Right atrium auricular region (tissue), 2 donors: Measurements from ENCODE around the gene CRACR2B. TPM values are rescaled to one million over a fixed set of nuclear protein-coding genes. Genes with fewer than 3 reads are reported as not detected.
A peak's percentile ranks its signal among the peaks of the same experiment; 100 is the strongest.

Experiments
- DNase-seq: peaks from one replicate; pipeline ENCODE4 v3.0.0-alpha.2; 2019; ENCODE audit warnings: low spot score
- H3K27ac ChIP-seq, 2 donors: fragments of 200-600 bp; sonication (generic); 1 replicate in 1 of 2; 2 replicates in 1 of 2; pipeline ENCODE4 v1.5.1; 2016 to 2019
- H3K27me3 ChIP-seq, 2 donors: fragments of 200-600 bp; sonication (generic); one replicate each; pipeline versions ENCODE4 v1.5.1 to v1.6.0; 2017 to 2019
- H3K36me3 ChIP-seq: fragments of 200-600 bp; sonication (generic); one replicate; pipeline ENCODE4 v1.5.1; 2016
- H3K4me1 ChIP-seq, 2 donors: fragments of 200-600 bp; sonication (generic); one replicate each; pipeline versions ENCODE4 v1.5.1 to v1.6.0; 2017 to 2019
- H3K4me3 ChIP-seq, 2 donors: fragments of 200-600 bp; sonication (generic); 1 replicate in 1 of 2; 2 replicates in 1 of 2; pipeline ENCODE4 v1.5.1; 2017 to 2019; ENCODE audit warnings: mild to moderate bottlenecking in 1 of 2, moderate library complexity in 1 of 2
- H3K9me3 ChIP-seq, 2 donors: fragments of 200-600 bp; sonication (generic); one replicate each; pipeline ENCODE4 v1.5.1; 2019
- total RNA-seq, 2 donors: library from RNA; depleted of rRNA; stranded (reverse); fragments of >200 nt; gene quantifications; one replicate each; pipeline ENCODE4 v1.1.0, GENCODE V29; 2016
- TF ChIP-seq, protein P1 (sequence below), 2 donors: fragments of 200-600 bp; sonication (generic); IDR thresholded peaks; one replicate each; pipeline ENCODE4 v1.5.1; 2019; ENCODE audit warnings: antibody characterized with exemption in 2 of 2

CRACR2B gene
- total RNA-seq, 2 donors from 2014 or later, result 15.6 to 29.7 TPM

DNA sequence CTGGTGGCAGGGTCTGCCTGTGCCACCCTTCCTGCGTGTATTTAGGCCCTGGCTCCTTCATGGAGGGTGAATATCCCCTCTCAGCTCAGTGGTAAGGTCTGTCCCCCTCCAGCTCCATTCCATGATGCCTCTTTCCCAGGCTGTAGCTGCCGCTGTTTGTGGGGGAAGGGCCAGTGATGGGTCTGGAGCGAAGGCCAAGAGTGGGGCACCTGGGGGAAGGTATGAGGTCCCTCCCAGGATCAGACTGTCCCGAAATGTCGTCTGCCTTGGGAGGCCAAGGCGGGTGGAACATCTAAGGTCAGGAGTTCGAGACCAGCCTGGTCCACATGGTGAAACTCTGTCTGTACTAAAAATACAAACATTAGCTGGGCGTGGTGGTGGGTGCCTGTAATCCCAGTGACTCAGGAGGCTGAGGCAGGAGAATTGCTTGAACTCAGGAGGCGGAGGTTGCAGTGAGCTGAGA is 6.2 kb downstream of the CRACR2B start:
- TF ChIP-seq, protein P1, sequence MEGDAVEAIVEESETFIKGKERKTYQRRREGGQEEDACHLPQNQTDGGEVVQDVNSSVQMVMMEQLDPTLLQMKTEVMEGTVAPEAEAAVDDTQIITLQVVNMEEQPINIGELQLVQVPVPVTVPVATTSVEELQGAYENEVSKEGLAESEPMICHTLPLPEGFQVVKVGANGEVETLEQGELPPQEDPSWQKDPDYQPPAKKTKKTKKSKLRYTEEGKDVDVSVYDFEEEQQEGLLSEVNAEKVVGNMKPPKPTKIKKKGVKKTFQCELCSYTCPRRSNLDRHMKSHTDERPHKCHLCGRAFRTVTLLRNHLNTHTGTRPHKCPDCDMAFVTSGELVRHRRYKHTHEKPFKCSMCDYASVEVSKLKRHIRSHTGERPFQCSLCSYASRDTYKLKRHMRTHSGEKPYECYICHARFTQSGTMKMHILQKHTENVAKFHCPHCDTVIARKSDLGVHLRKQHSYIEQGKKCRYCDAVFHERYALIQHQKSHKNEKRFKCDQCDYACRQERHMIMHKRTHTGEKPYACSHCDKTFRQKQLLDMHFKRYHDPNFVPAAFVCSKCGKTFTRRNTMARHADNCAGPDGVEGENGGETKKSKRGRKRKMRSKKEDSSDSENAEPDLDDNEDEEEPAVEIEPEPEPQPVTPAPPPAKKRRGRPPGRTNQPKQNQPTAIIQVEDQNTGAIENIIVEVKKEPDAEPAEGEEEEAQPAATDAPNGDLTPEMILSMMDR (IDR thresholded peaks at IDR 0.05), result no peak
- Histone ChIP-seq H3K9me3 (no peaks in the 10 kb centered on the region), H3K27me3 (no peaks in the 10 kb centered on the region), H3K27ac (peak overlapping the region; percentile 92 to 95), H3K4me1 (peaks cover 0 to 87% of the 10 kb centered on the region in 2 donors), H3K36me3 (peaks cover 31% of the 10 kb centered on the region), H3K4me3 (peak overlapping the region; percentile 55 to 81)
- DNase-seq, result no peak

DNA sequence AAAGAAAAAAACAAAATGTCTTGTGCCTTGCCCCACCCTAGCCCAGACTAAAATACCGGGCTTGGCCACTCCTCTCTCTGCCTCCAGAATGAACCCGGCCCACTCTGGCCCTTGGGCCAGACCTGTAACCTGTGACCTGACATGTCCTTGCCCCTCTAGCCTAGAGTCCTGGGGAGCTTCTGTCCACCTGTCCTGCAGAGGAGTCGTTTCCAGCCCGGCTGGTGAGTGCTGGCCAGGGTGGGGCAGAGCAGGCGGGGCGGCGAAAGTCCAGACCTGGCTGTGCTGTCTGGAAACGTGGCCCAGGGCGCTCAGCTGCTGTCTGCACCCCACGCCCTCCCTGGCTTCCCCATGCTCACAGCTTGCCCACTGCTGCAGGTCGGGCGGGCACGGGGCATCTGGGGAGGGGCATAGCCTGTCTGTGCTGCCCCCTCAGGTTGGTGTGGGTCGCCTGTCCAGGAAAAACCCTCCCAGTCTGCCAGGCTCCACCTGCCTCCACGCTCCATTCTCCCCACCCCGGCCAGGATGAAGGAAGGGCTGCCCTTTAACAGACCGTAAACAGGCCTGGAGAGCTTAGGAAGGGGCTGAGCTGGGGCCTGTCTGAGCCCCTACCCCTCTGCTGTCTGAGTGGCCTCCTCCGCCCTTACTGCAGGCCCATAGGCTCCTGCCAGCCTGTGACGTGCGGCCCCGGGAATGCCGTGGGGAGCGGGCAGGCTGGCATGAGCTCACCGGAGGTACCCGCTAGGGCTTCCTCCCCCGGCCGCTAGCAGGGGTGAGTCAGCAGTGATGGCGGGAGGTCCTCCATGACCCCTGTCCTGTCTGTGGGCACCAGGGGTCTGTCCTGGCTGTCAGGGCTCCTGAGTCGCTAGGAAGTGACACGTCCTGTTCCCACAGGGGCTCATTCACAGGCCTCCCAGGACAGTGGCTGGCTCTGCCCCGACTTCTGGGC is 6.9 kb downstream of the CRACR2B start:
- H3K27me3 ChIP-seq, result no peaks in the 10 kb centered on the region
- H3K9me3 ChIP-seq, result no peaks in the 10 kb centered on the region
- H3K4me1 ChIP-seq, result peaks cover 0 to 86% of the 10 kb centered on the region in 2 donors
- TF ChIP-seq, protein P1 (IDR thresholded peaks at IDR 0.05), result no peak
- H3K27ac ChIP-seq, result peak overlapping the region; percentile 92 to 95
- peaks cover 39% of the 10 kb centered on the region for H3K36me3 ChIP-seq
- DNase-seq, result peak; percentile 82
- H3K4me3 ChIP-seq, result peak overlapping the region; percentile 55 to 81

DNA sequence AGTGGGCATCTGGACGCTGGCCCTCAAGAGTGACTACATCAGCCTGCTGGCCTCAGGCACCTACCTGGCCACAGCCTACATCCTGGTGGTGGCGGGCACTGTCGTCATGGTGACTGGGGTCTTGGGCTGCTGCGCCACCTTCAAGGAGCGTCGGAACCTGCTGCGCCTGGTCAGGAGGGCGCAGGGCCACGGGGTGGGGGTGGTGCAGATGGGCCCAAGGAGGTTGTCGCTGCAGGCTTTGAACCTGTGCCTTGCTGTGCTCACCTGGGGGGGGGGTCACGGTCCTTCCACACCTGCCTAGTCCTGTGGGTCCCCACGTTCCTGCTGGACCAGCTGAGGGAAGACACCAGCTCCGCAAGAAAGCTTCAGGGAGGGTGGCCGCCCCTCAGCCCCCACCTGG is 8.6 kb downstream of the CRACR2B start:
- Histone ChIP-seq H3K9me3 (no peaks in the 10 kb centered on the region), H3K4me1 (peaks cover 0 to 86% of the 10 kb centered on the region in 2 donors), H3K27me3 (no peaks in the 10 kb centered on the region), H3K27ac (peak overlapping the region; percentile 19 to 95), H3K36me3 (peaks cover 51% of the 10 kb centered on the region), H3K4me3 (no peak overlapping the region)
- DNase-seq, result no peak
- TF ChIP-seq, protein P1 (IDR thresholded peaks at IDR 0.05), result no peak

DNA sequence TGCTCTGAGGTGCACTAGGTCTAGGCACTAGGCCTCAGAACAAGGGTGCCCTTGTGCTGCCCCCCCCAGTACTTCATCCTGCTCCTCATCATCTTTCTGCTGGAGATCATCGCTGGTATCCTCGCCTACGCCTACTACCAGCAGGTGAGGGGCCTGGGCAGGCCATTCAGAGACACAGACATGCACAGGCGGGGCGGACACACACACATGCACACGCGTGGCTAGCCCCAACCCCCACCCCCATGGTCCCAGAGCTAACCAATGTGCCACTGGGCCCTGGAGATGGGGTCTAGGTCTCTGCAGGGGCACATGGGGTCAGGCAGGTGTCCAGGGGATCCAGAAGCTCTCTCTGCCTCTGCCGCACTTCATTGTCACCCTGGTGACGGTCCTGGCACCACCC is 9.0 kb downstream of the CRACR2B start:
- TF ChIP-seq, protein P1 (IDR thresholded peaks at IDR 0.05), result no peak
- H3K4me3 ChIP-seq, result no peak overlapping the region
- H3K9me3 ChIP-seq, result no peaks in the 10 kb centered on the region
- H3K36me3 ChIP-seq, result peaks cover 51% of the 10 kb centered on the region
- peak overlapping the region; percentile 19 to 35 for H3K27ac ChIP-seq
- peaks cover 0 to 86% of the 10 kb centered on the region in 2 donors for H3K4me1 ChIP-seq
- no peak for DNase-seq
- no peaks in the 10 kb centered on the region for H3K27me3 ChIP-seq

DNA sequence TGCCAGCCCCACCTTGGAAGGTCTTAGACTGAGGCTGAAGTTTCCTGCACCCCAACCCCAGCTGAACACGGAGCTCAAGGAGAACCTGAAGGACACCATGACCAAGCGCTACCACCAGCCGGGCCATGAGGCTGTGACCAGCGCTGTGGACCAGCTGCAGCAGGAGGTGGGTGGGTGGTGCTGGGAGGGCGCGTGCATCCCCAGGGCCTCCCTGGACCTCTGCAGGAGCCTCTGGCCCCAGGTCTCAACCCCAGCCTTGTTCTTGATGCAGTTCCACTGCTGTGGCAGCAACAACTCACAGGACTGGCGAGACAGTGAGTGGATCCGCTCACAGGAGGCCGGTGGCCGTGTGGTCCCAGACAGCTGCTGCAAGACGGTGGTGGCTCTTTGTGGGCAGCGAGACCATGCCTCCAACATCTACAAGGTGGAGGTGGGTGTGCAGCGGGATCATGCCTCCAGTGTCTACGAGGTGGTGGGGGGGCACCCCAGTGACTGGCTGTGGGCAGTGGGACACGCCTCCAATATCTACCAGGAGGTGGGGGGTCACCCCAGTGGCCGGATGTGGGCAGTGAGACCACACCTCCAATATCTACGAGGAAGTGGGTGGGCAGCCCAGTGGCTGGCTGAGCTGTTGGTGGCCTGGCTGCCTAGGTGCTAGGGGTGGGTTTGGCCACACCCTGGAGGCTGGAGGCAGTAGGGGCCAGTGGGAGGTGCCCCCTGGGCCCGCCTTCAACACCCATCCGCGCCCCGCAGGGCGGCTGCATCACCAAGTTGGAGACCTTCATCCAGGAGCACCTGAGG is 9.7 kb downstream of the CRACR2B start:
- Histone ChIP-seq H3K27ac (peak overlapping the region in 1 of 2 donors; percentile 19), H3K27me3 (no peaks in the 10 kb centered on the region), H3K4me1 (peaks cover 0 to 81% of the 10 kb centered on the region in 2 donors), H3K4me3 (no peak overlapping the region), H3K36me3 (peaks cover 51% of the 10 kb centered on the region), H3K9me3 (no peaks in the 10 kb centered on the region)
- TF ChIP-seq, protein P1 (IDR thresholded peaks at IDR 0.05), result no peak
- no peak for DNase-seq
